CD4-positive, CD25-positive, alpha-beta regulatory T cell (primary cell): ENCODE measurements around the gene INMT. TPM values are rescaled to one million over a fixed set of nuclear protein-coding genes. Genes with fewer than 3 reads are reported as not detected.

Source experiments
- ATAC-seq, 2 donors: fragments of 150-1000 bp; cut with Tn5 transposase; one replicate each; pipeline ENCODE4 v1.10.0; 2021; ENCODE audit warnings: low read depth in 2 of 2, moderate number of reproducible peaks in 2 of 2, moderate library complexity in 1 of 2
- DNase-seq, 3 donors: peaks; one replicate each; pipeline versions ENCODE4 v3.0.0 to v3.0.0-alpha.2; 2012 to 2022; ENCODE audit warnings: mixed read lengths in 1 of 3
- H3K27ac ChIP-seq: one replicate; pipeline ENCODE4 v1.7.0; 2013; ENCODE audit warnings: mild to moderate bottlenecking, low read length; ENCODE audit not compliant: insufficient read depth, poor library complexity, severe bottlenecking
- H3K27me3 ChIP-seq: one replicate; pipeline ENCODE4 v1.7.0; 2013; ENCODE audit warnings: low read length; ENCODE audit not compliant: control insufficient read depth, insufficient read depth
- H3K36me3 ChIP-seq: one replicate; pipeline ENCODE4 v1.7.0; 2013; ENCODE audit warnings: mild to moderate bottlenecking, low read length, moderate library complexity; ENCODE audit not compliant: control insufficient read depth, insufficient read depth
- H3K4me1 ChIP-seq: 2 replicates; pipeline ENCODE4 v1.7.0; 2013; ENCODE audit warnings: mild to moderate bottlenecking, low read length; ENCODE audit not compliant: insufficient read depth, control insufficient read depth, poor library complexity, severe bottlenecking
- H3K4me3 ChIP-seq: one replicate; pipeline ENCODE4 v1.7.0; 2013; ENCODE audit warnings: low read depth, mild to moderate bottlenecking, low read length, moderate library complexity
- H3K9me3 ChIP-seq, 2 experiments: 1 replicate in 1 of 2; 2 replicates in 1 of 2; pipeline ENCODE4 v1.7.0; 2013; ENCODE audit warnings: low read length in 2 of 2, mild to moderate bottlenecking in 1 of 2, moderate library complexity in 1 of 2; ENCODE audit not compliant: control insufficient read depth in 2 of 2
- H3K27ac Mint-ChIP-seq, 3 donors: one replicate each; pipeline ENCODE4 v1.8.0; 2020 to 2022; ENCODE audit warnings: mild to moderate bottlenecking in 3 of 3, mixed read lengths in 3 of 3, moderate library complexity in 2 of 3
- H3K27me3 Mint-ChIP-seq: one replicate; pipeline ENCODE4 v1.8.0; 2022; ENCODE audit warnings: mild to moderate bottlenecking, mixed read lengths
- H3K36me3 Mint-ChIP-seq: one replicate; pipeline ENCODE4 v1.8.0; 2020; ENCODE audit warnings: mixed read lengths
- H3K4me1 Mint-ChIP-seq, 4 donors: one replicate each; pipeline ENCODE4 v1.8.0; 2020 to 2022; ENCODE audit warnings: mixed read lengths in 4 of 4, mild to moderate bottlenecking in 1 of 4
- H3K4me3 Mint-ChIP-seq, 4 donors: one replicate each; pipeline ENCODE4 v1.8.0; 2020 to 2022; ENCODE audit warnings: mild to moderate bottlenecking in 4 of 4, mixed read lengths in 4 of 4, moderate library complexity in 3 of 4
- H3K9me3 Mint-ChIP-seq, 7 donors: one replicate each; pipeline ENCODE4 v1.8.0; 2020 to 2022; ENCODE audit warnings: mixed read lengths in 7 of 7, mild to moderate bottlenecking in 3 of 7, moderate library complexity in 2 of 7
- polyA plus RNA-seq, 4 donors: library from polyadenylated mRNA; unstranded; fragments of 300-500 nt; fragmentation: Illumina TruSeq; gene quantifications; one replicate each; pipeline ENCODE4 v1.2.3, GENCODE V29; 2021
- total RNA-seq: library from RNA; stranded (reverse); gene quantifications from one replicate; pipeline ENCODE4 v1.2.3, GENCODE V29; 2022

The INMT gene
- total RNA-seq: not detected
- polyA plus RNA-seq: under 1 TPM in 2 of 4 donors, not detected in 2; 0.14 to 0.16 TPM

DNA sequence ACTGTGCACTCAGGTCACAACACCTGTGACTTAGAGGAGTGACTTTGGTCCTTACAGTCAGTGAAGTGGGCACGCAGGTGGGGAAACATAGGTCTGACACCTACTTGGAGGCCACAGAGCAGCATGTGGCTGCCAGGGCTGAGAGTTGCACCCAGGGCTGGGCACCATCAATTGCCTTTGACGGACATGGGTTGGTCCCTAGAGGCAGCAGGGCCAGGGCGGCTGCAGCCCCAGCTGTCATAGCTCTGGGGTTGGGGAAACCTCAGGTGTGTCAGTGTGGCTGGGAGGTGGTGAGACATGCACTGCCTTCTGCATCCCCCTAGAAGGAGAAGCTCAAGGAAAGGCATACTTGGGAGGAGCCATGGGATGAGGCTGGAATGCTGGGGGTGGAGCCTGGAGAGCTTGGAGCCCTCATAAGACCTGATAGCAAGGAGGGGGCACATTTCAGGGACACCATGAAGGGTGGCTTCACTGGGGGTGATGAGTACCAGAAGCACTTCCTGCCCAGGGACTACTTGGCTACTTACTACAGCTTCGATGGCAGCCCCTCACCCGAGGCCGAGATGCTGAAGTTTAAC lies at the start of gene INMT:
TSS of gene INMT (plus strand) at position 440 of the 578 bp plus-strand sequence. CDS start at position 456, 16 bp downstream.
- H3K36me3 ChIP-seq: no peaks in the 10 kb centered on the region
- H3K36me3 Mint-ChIP-seq: no peaks in the 10 kb centered on the region
- no peak within 1 kb of the TSS for H3K4me3 Mint-ChIP-seq
- no peak within 1 kb of the TSS for H3K4me3 ChIP-seq
- no peaks in the 10 kb centered on the region for H3K9me3 ChIP-seq
- no peaks in the 10 kb centered on the region for H3K4me1 Mint-ChIP-seq
- no peaks in the 10 kb centered on the region for H3K4me1 ChIP-seq
- no peak within 1 kb of the TSS for H3K27ac ChIP-seq
- DNase-seq: no peak
- no peaks in the 10 kb centered on the region for H3K9me3 Mint-ChIP-seq
- H3K27me3 ChIP-seq: peaks cover 1% of the 10 kb centered on the region
- no peak for ATAC-seq
- H3K27ac Mint-ChIP-seq: no peak within 1 kb of the TSS
- no peaks in the 10 kb centered on the region for H3K27me3 Mint-ChIP-seq

DNA sequence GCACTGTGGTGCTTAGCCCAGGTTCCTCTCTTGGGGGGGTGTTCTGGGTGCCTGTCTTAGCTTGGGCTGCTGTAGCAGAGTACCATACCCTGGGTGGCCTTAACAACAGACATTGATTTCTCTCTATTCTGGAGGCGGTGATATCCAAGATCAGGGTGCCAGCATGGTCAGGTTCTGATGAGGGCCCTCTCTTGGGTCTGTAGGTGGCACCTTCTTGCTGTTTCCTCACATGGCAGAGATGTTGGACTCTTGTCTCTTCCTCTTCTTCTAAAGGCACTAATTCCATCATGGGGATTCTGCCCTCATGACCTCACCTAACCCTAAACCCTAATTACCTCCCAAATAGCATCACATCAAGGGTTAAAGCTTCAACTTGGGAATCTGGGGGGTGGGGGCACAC lies 49.7 kb upstream of the INMT start:
- peaks cover 14% of the 10 kb centered on the region for H3K27me3 Mint-ChIP-seq
- Histone ChIP-seq H3K27me3 (no peaks in the 10 kb centered on the region), H3K4me3 (no peak overlapping the region), H3K4me1 (no peaks in the 10 kb centered on the region), H3K27ac (no peak overlapping the region), H3K9me3 (no peaks in the 10 kb centered on the region), H3K36me3 (no peaks in the 10 kb centered on the region)
- ATAC-seq (peak; percentile 44 to 55), DNase-seq (peak in 2 of 3 donors; percentile 23 to 41)
- H3K9me3 Mint-ChIP-seq: no peaks in the 10 kb centered on the region
- H3K4me3 Mint-ChIP-seq: no peak overlapping the region
- peak overlapping the region in 1 of 3 donors; percentile 26 for H3K27ac Mint-ChIP-seq
- H3K4me1 Mint-ChIP-seq: peaks cover 0 to 10% (median 8%) of the 10 kb centered on the region in 4 donors
- H3K36me3 Mint-ChIP-seq: no peaks in the 10 kb centered on the region

GRCh38 chr7:30703756-30704155 lies 48.2 kb upstream of the INMT start:
- H3K9me3 ChIP-seq: no peaks in the 10 kb centered on the region
- DNase-seq: no peak
- no peaks in the 10 kb centered on the region for H3K36me3 Mint-ChIP-seq
- no peak for ATAC-seq
- H3K36me3 ChIP-seq: no peaks in the 10 kb centered on the region
- no peaks in the 10 kb centered on the region for H3K27me3 ChIP-seq
- no peaks in the 10 kb centered on the region for H3K4me1 ChIP-seq
- H3K4me3 Mint-ChIP-seq: no peak overlapping the region
- H3K4me1 Mint-ChIP-seq: peaks cover 0 to 8% (median 6%) of the 10 kb centered on the region in 4 donors
- no peaks in the 10 kb centered on the region for H3K9me3 Mint-ChIP-seq
- no peak overlapping the region for H3K4me3 ChIP-seq
- H3K27ac Mint-ChIP-seq: no peak overlapping the region
- no peak overlapping the region for H3K27ac ChIP-seq
- peaks cover 14% of the 10 kb centered on the region for H3K27me3 Mint-ChIP-seq

DNA sequence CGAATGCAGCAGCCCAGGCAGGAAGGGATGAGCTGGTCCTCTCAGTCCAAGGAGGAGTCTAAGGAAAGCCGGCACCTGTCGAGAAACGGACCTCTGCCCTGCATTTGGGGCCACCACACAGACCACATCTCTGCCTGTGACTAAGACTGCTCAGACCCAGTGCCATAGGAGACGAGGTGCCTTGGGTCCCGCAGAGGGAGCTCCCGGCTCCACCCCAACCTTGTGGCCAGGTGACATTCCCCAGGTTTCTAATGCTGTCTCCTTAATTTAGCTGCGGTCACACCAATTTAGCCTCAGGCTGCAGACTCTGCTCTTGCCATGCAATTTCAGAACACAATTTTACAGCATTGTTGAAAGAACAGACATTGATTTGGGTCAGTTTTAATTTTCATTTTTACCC lies 46.9 kb upstream of the INMT start:
- no peak overlapping the region for H3K27ac Mint-ChIP-seq
- H3K4me1 Mint-ChIP-seq: peaks cover 0 to 8% (median 6%) of the 10 kb centered on the region in 4 donors
- DNase-seq: no peak
- no peak for ATAC-seq
- no peaks in the 10 kb centered on the region for H3K36me3 ChIP-seq
- no peaks in the 10 kb centered on the region for H3K9me3 ChIP-seq
- no peaks in the 10 kb centered on the region for H3K36me3 Mint-ChIP-seq
- H3K4me1 ChIP-seq: no peaks in the 10 kb centered on the region
- peaks cover 21% of the 10 kb centered on the region for H3K27me3 Mint-ChIP-seq
- no peak overlapping the region for H3K27ac ChIP-seq
- no peak overlapping the region for H3K4me3 ChIP-seq
- no peak overlapping the region for H3K4me3 Mint-ChIP-seq
- H3K27me3 ChIP-seq: no peaks in the 10 kb centered on the region
- H3K9me3 Mint-ChIP-seq: no peaks in the 10 kb centered on the region

- ATAC-seq: no peak
Observed at GRCh38 chr7:30705596-30705995, 46.3 kb upstream of the INMT start.

DNA sequence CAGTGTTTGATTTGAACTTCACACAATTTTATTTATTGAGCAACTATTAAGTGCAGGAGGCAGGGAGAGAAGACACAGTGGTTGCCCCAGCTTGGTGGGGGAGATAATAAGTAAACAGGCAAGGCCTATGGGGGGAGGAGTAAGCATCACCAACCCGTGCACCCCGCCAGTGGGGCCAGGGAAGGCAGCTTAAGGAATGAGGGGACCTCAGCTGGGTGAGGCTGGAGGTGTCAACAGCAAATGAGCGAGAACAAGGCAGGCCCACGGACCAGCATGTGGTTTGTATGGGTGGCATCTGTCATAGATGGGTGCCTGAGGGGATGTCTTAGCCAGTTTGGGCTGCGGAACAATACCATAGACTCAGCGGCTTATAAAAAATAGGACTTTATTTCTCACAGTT lies 45.6 kb upstream of the INMT start:
- no peak overlapping the region for H3K4me3 Mint-ChIP-seq
- Histone ChIP-seq H3K4me3 (no peak overlapping the region), H3K36me3 (no peaks in the 10 kb centered on the region), H3K27ac (no peak overlapping the region), H3K9me3 (no peaks in the 10 kb centered on the region), H3K4me1 (no peaks in the 10 kb centered on the region), H3K27me3 (no peaks in the 10 kb centered on the region)
- no peaks in the 10 kb centered on the region for H3K9me3 Mint-ChIP-seq
- no peak for ATAC-seq
- H3K27ac Mint-ChIP-seq: peak overlapping the region in 1 of 3 donors; percentile 65
- H3K27me3 Mint-ChIP-seq: peaks cover 22% of the 10 kb centered on the region
- H3K4me1 Mint-ChIP-seq: peaks cover 0 to 8% (median 6%) of the 10 kb centered on the region in 4 donors
- DNase-seq: no peak
- H3K36me3 Mint-ChIP-seq: no peaks in the 10 kb centered on the region

More at GRCh38 chr7:30705596-30705995, 46.3 kb upstream of the INMT start:
- no peak overlapping the region for H3K27ac Mint-ChIP-seq
- no peaks in the 10 kb centered on the region for H3K36me3 Mint-ChIP-seq
- no peak for DNase-seq
- Histone ChIP-seq H3K4me1 (no peaks in the 10 kb centered on the region), H3K27me3 (no peaks in the 10 kb centered on the region), H3K9me3 (no peaks in the 10 kb centered on the region), H3K36me3 (no peaks in the 10 kb centered on the region), H3K27ac (no peak overlapping the region), H3K4me3 (no peak overlapping the region)
- peaks cover 0 to 8% (median 6%) of the 10 kb centered on the region in 4 donors for H3K4me1 Mint-ChIP-seq
- peaks cover 22% of the 10 kb centered on the region for H3K27me3 Mint-ChIP-seq
- H3K9me3 Mint-ChIP-seq: no peaks in the 10 kb centered on the region
- H3K4me3 Mint-ChIP-seq: no peak overlapping the region

DNA sequence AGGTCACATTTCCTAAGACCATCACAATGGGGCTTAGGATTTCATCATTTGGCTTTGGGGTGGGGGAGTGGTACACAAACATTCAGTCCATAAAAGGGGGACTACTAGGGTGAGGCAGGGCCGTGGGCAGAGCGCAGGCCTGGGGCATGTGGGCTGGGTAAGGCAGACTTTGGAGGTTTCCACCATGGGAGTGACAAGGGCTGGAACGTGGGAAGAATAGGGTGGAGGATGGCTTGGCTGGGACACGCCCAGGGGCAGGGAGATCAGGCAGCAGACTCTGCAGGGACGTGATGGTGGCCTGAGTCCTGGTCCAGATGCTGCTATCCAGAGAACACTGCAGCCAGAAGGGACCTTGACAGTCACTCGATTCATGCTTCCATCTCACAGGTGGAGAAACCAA lies 45.0 kb upstream of the INMT start:
- H3K4me1 Mint-ChIP-seq: peaks cover 0 to 8% (median 6%) of the 10 kb centered on the region in 4 donors
- H3K27me3 Mint-ChIP-seq: peaks cover 24% of the 10 kb centered on the region
- H3K27ac ChIP-seq: no peak overlapping the region
- ATAC-seq: no peak
- DNase-seq: no peak
- H3K9me3 ChIP-seq: no peaks in the 10 kb centered on the region
- H3K9me3 Mint-ChIP-seq: no peaks in the 10 kb centered on the region
- H3K27me3 ChIP-seq: no peaks in the 10 kb centered on the region
- H3K4me3 ChIP-seq: no peak overlapping the region
- no peaks in the 10 kb centered on the region for H3K36me3 Mint-ChIP-seq
- H3K4me3 Mint-ChIP-seq: no peak overlapping the region
- no peaks in the 10 kb centered on the region for H3K36me3 ChIP-seq
- H3K27ac Mint-ChIP-seq: peak overlapping the region in 1 of 3 donors; percentile 65
- H3K4me1 ChIP-seq: no peaks in the 10 kb centered on the region
